HepG2 (cell line): ENCODE measurements around the gene SLC12A1. TPM values are rescaled to one million over a fixed set of nuclear protein-coding genes. Genes with fewer than 3 reads are reported as not detected.

Experiments
- AKAP8 ChIP-seq: sonication (generic); formaldehyde crosslinking; IDR thresholded peaks from 2 replicates; pipeline ENCODE4 v1.5.1; 2020; ENCODE audit warnings: mild to moderate bottlenecking, missing genetic modification reagents
- CREM ChIP-seq, 2 experiments: sonication (generic) in 1 of 2; formaldehyde crosslinking in 1 of 2; IDR thresholded peaks; 2 replicates each; pipeline versions ENCODE4 v1.4.0 to v1.6.1; 2016 to 2020; ENCODE audit warnings: antibody characterized with exemption in 1 of 2, mild to moderate bottlenecking in 1 of 2, missing genetic modification reagents in 1 of 2
- ETV5 ChIP-seq: IDR thresholded peaks from 2 replicates; pipeline ENCODE4 v1.6.1; 2018; ENCODE audit warnings: missing biosample characterization, missing genetic modification reagents, inconsistent platforms, borderline replicate concordance
- FOXJ3 ChIP-seq: sonication (generic); formaldehyde crosslinking; IDR thresholded peaks from 2 replicates; pipeline ENCODE4 v1.4.0; 2020; ENCODE audit warnings: missing genetic modification reagents, mild to moderate bottlenecking, borderline replicate concordance
- MATR3 ChIP-seq: sonication (generic); formaldehyde crosslinking; IDR thresholded peaks from 2 replicates; pipeline ENCODE4 v1.4.0; 2020; ENCODE audit warnings: missing genetic modification reagents
- NFATC3 ChIP-seq: sonication (generic); formaldehyde crosslinking; IDR thresholded peaks from 2 replicates; pipeline ENCODE4 v1.5.1; 2020; ENCODE audit warnings: mild to moderate bottlenecking, missing genetic modification reagents
- NFYC ChIP-seq: IDR thresholded peaks from 2 replicates; pipeline ENCODE4 v1.6.1; 2016; ENCODE audit warnings: missing genetic modification reagents, missing compliant biosample characterization
- POGK ChIP-seq: sonication (generic); formaldehyde crosslinking; conservative IDR thresholded peaks from 2 replicates; pipeline ENCODE4 v1.8.0; 2022; ENCODE audit warnings: mild to moderate bottlenecking, moderate library complexity, missing genetic modification reagents
- RBM22 ChIP-seq: fragments of 200-400 bp; formaldehyde crosslinking; optimal IDR thresholded peaks from 2 replicates; pipeline ENCODE3; 2017; ENCODE audit warnings: mild to moderate bottlenecking, low read length, moderate library complexity
- SP1 ChIP-seq, 2 experiments: fragments of 450-650 bp in 1 of 2; sonication (generic) in 1 of 2; formaldehyde crosslinking in 1 of 2; IDR thresholded peaks; 2 replicates each; pipeline versions ENCODE4 v1.4.0 to v1.6.1; 2016 to 2020; ENCODE audit warnings: missing genetic modification reagents in 1 of 2
- STAT5B ChIP-seq: sonication (generic); formaldehyde crosslinking; IDR thresholded peaks from 2 replicates; pipeline ENCODE4 v1.4.0; 2020; ENCODE audit warnings: missing genetic modification reagents
- SUZ12 ChIP-seq: fragments of 150-350 bp; IDR thresholded peaks from 2 replicates; pipeline ENCODE4 v1.6.1; 2014; ENCODE audit warnings: low read depth, low read length
- ZBTB26 ChIP-seq: IDR thresholded peaks from 2 replicates; pipeline ENCODE4 v1.6.1; 2016; ENCODE audit warnings: missing compliant biosample characterization, missing genetic modification reagents, borderline replicate concordance
- ZBTB8A ChIP-seq: sonication (generic); formaldehyde crosslinking; IDR thresholded peaks from 2 replicates; pipeline ENCODE4 v1.4.0; 2020; ENCODE audit warnings: mild to moderate bottlenecking, low read depth, missing genetic modification reagents, borderline replicate concordance
- ZKSCAN5 ChIP-seq: sonication (generic); formaldehyde crosslinking; IDR thresholded peaks from 2 replicates; pipeline ENCODE4 v1.5.1; 2020; ENCODE audit warnings: mild to moderate bottlenecking, missing genetic modification reagents
- ZNF12 ChIP-seq: sonication (generic); formaldehyde crosslinking; IDR thresholded peaks from 2 replicates; pipeline ENCODE4 v1.5.0; 2020; ENCODE audit warnings: missing genetic modification reagents
- ZNF138 ChIP-seq: sonication (generic); formaldehyde crosslinking; IDR thresholded peaks from 2 replicates; pipeline ENCODE4 v1.5.0; 2020; ENCODE audit warnings: mild to moderate bottlenecking, low read depth, missing genetic modification reagents
- ZNF569 ChIP-seq: sonication (generic); formaldehyde crosslinking; IDR thresholded peaks from 2 replicates; pipeline ENCODE4 v1.5.0; 2020; ENCODE audit warnings: mild to moderate bottlenecking, missing genetic modification reagents, moderate library complexity, borderline replicate concordance
- ZNF576 ChIP-seq: sonication (generic); formaldehyde crosslinking; IDR thresholded peaks from 2 replicates; pipeline ENCODE4 v1.4.0; 2020; ENCODE audit warnings: mild to moderate bottlenecking, missing genetic modification reagents
- ZNF616 ChIP-seq: sonication (generic); formaldehyde crosslinking; IDR thresholded peaks from 2 replicates; pipeline ENCODE4 v1.5.0; 2020; ENCODE audit warnings: low read depth, mild to moderate bottlenecking, missing genetic modification reagents
- ZNF619 ChIP-seq: sonication (generic); formaldehyde crosslinking; IDR thresholded peaks from 2 replicates; pipeline ENCODE4 v1.4.0; 2020; ENCODE audit warnings: mild to moderate bottlenecking, missing genetic modification reagents
- ZNF629 ChIP-seq: sonication (generic); formaldehyde crosslinking; conservative IDR thresholded peaks from 2 replicates; pipeline ENCODE4 v1.5.0; 2020; ENCODE audit warnings: missing genetic modification reagents
- ZNF703 ChIP-seq: sonication (generic); formaldehyde crosslinking; IDR thresholded peaks from 2 replicates; pipeline ENCODE4 v1.5.1; 2020; ENCODE audit warnings: missing genetic modification reagents, mild to moderate bottlenecking, moderate library complexity, borderline replicate concordance
- ZNF746 ChIP-seq: sonication (generic); formaldehyde crosslinking; IDR thresholded peaks from 2 replicates; pipeline ENCODE4 v1.8.0; 2022; ENCODE audit warnings: mild to moderate bottlenecking, missing genetic modification reagents
- ZNF792 ChIP-seq: IDR thresholded peaks from 2 replicates; pipeline ENCODE4 v1.6.1; 2016
- polyA plus RNA-seq, 8 experiments: library from polyadenylated mRNA; depleted of rRNA in 3 of 8; stranded (reverse) in 7 of 8; unstranded in 1 of 8; fragments of >200 nt; fragmentation: Illumina TruSeq in 4 of 8; extraction: Trizol in 4 of 8; gene quantifications; 2 replicates each; pipeline versions ENCODE4 v1.2.1 to v1.2.3, GENCODE V29; 2011 to 2016; ENCODE audit warnings: low read depth in 4 of 8, missing spikeins in 1 of 8, mixed read lengths in 1 of 8; ENCODE audit not compliant: insufficient read depth in 1 of 8
- total RNA-seq, 5 experiments: library from RNA; depleted of rRNA; stranded (reverse); fragments of >200 nt; fragmentation: Illumina TruSeq; extraction: Trizol; gene quantifications; 2 replicates each; pipeline ENCODE4 v1.2.3, GENCODE V29; 2016; ENCODE audit warnings: low read depth in 1 of 5

SLC12A1 gene
- total and polyA plus RNA-seq, 2 of the 13 experiments (the other 11 are each of a cell fraction or from before 2014, with no cell fraction given): not detected

GRCh38 chr15:48330855-48331795 is 125.0 kb downstream of the SLC12A1 start, which contains the start of gene DUT (continued):
- TF ChIP-seq ZNF138 (CRISPR knock-in tag) (no peak), ZNF616 (CRISPR knock-in tag) (no peak), NFATC3 (CRISPR knock-in tag) (no peak), CREM (IDR thresholded peaks at IDR 0.05) (0 out of 2 replicates have a peak, but pooled peaks have one; percentile 18), CREM (CRISPR knock-in tag; IDR thresholded peaks at IDR 0.05) (no peak), ZNF569 (CRISPR knock-in tag) (no peak), POGK (no peak; the same call in 1 of the 2 replicates), ZNF792 (0 out of 2 replicates have a peak, but pooled peaks have one; percentile 42), ZNF703 (no peak), ZNF629 (CRISPR knock-in tag) (no peak), ZNF12 (CRISPR knock-in tag) (no peak; the same call in 1 of the 2 replicates), AKAP8 (CRISPR knock-in tag) (no peak), RBM22 (no peak), ETV5 (peak; percentile 43; the same call in 1 of the 2 replicates), ZBTB8A (CRISPR knock-in tag) (peak; percentile 81), SP1 (IDR thresholded peaks at IDR 0.05) (no peak), SP1 (CRISPR knock-in tag; IDR thresholded peaks at IDR 0.05) (no peak), ZNF576 (CRISPR knock-in tag) (no peak), ZNF619 (CRISPR knock-in tag) (no peak), ZKSCAN5 (no peak), SUZ12 (no peak), NFYC (CRISPR knock-in tag) (no peak), MATR3 (CRISPR knock-in tag) (no peak), STAT5B (CRISPR knock-in tag) (no peak), FOXJ3 (CRISPR knock-in tag) (no peak), ZNF746 (CRISPR knock-in tag) (no peak), ZBTB26 (CRISPR knock-in tag) (no peak)
